NCI-H460 (cell line): ENCODE data around the gene SCG3. TPM values are rescaled to one million over a fixed set of nuclear protein-coding genes. Genes with fewer than 3 reads are reported as not detected.
"Not testable (repeated sequence)": the region's sequence is repeated elsewhere in the genome, so short reads cannot be mapped to it uniquely, and the experiment has no call there.

Experiments used
- DNase-seq: peaks from one replicate; pipeline ENCODE4 v3.0.0-alpha.2; 2016; ENCODE audit warnings: low read depth; ENCODE audit errors: extremely low read depth
- polyA plus RNA-seq: library from polyadenylated mRNA; depleted of rRNA; stranded (reverse); fragments of >200 nt; gene quantifications from 2 replicates; pipeline ENCODE4 v1.2.3, GENCODE V29; 2014; cell fraction: nucleus; rRNA removed
- total RNA-seq: library from RNA; depleted of rRNA; stranded (reverse); fragments of >200 nt; shearing (Covaris generic); gene quantifications from 2 replicates; pipeline ENCODE4 v1.2.3, GENCODE V29; 2014; rRNA removed

The SCG3 gene
- not detected in 2 replicates for total RNA-seq
- polyA plus RNA-seq = 0.19 TPM in 1 of 2 replicates, not detected in the other

DNA sequence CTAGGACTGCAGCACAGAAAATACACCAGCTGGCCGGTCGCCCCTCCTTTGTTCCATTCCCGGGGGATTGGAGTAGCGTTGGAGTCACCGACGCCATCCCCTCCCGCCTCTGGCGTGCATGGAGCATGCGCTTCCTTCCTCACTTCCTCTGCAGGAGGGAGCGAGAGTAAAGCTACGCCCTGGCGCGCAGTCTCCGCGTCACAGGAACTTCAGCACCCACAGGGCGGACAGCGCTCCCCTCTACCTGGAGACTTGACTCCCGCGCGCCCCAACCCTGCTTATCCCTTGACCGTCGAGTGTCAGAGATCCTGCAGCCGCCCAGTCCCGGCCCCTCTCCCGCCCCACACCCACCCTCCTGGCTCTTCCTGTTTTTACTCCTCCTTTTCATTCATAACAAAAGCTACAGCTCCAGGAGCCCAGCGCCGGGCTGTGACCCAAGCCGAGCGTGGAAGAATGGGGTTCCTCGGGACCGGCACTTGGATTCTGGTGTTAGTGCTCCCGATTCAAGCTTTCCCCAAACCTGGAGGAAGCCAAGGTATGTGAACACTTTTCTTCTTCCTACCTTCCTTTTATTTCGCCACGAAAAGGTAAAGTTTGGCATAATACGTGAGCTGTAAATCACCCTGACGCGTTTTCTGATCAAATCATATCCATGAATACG lies at the start of gene SCG3:
TSS of gene SCG3 (plus strand) at position 201 of the 661 bp plus-strand sequence. CDS start at position 454, 253 bp downstream.
- peak; percentile 74 for DNase-seq

DNA sequence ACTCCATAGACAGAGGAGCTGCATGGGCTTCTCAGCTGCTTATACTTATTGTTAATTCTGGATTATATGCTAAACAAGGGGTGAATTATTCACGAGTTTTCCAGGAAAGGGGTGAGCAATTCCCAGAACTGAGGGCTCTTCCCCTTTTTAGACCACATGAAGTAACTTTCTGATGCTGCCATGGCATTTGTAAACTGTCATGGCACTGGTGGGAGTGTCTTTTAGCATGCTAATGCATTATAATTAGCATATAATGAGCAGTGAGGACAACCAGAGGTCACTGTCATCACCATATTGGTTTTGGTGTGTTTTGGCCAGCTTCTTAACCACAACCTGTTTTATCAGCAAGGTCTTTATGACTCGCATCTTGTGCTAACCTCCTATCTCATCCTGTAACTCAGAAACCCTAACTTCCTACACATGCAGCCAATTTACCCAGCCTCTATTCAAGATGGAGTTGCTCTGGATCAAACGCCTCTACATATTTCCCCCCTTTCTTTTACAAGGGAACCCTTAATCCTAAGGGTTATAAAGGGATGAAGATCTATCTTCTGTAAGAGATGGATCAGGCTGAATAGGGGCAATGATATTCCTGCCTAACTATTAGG lies 46.6 kb upstream of the SCG3 start:
- no peak for DNase-seq

DNA sequence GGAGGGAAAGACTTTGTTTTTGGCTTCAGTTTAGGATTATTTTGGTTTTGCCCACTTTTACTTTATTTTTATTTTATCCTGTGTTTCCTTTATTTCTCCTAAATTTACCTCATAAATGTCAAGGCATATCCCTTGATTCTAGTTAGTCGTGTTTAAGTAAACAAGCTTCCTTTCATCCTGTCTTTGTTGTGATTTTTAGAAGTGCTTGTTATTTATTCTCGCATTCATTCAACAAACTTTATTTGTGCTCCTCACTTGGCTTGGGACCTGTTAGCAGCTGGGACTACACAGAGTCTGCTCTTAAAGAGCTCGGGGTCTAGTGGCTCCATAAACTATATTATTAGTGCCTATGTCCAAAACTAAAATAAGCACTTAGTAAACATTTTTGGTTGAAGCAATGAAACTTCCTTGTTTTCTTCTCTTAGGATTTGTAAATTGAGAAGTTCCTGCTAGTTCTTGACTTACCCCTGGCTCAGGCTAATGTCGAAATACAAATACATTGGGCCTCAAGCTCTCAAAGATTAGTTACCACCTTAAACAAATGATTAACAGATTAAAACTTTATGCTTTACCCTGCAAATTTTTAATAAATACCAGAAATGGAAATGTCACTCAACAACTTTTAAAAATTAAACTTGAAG lies 39.7 kb upstream of the SCG3 start:
- DNase-seq = no peak

DNA sequence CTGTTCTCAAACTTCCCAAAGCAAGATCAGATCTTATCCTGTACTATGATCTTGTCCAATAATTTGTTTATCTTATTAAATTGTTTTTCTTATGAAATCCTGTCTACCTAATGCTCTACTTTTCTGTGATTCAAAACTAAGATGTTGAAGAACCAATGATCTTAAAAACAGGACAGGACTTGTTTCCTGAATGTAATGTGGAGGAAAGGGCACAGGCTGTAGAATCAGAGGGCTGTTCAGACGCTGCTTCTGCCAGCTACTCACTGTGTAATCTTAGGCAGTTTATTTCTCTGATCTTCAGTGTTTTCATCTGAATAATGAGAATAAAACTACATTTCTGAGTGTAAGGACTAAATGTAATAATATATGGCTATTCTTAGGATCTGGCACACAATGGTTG lies 38.6 kb upstream of the SCG3 start:
- no peak for DNase-seq

DNA sequence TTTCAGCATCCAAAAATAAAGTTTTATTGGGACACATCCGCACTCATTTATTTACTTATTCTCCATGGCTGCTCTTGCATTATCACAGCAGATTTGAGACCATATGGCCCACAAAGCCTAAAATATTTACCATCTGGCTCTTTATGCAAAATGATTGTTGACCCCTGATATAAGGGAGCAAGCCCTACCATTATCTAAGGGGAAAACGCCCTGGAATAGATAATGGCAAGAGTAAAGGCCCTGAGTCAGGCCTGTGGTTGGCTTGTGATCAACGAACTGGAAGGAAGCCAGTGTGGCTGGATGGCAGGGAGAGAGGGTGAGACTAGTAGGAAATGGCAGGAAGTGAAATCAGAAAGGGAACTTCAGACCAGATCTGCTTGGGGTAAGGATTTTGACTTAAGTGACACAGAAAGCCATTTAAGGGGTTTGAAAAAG lies 34.2 kb upstream of the SCG3 start:
- no peak for DNase-seq

DNA sequence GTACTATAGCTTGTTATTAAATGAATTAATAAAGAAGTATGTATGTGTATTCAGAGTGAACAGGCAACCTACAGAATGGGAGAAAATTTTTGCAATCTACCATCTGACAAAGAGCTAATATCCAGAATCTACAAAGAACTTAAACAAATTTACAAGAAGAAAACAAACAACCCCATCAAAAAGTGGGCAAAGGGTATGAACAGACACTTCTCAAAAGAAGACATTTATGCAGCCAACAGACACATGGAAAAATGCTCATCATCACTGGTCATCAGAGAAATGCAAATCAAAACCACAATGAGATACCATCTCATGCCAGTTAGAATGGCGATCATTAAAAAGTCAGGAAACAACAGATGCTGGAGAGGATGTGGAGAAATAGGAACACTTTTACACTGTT lies 33.2 kb upstream of the SCG3 start:
- not testable (repeated sequence) for DNase-seq

DNA sequence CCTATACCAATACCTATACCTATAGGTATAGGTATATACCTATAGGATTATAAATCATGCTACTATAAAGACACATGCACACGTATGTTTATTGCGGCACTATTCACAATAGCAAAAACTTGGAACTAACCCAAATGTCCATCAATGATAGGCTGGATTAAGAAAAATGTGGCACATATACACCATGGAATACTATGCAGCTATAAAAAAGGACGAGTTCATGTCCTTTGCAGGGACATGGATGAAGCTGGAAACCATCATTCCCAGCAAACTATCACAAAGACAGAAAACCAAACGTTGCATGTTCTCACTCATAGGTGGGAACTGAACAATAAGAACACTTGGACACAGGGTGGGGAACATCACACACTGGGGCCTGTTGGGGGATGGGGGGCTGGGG lies 32.7 kb upstream of the SCG3 start:
- DNase-seq = not testable (repeated sequence)

DNA sequence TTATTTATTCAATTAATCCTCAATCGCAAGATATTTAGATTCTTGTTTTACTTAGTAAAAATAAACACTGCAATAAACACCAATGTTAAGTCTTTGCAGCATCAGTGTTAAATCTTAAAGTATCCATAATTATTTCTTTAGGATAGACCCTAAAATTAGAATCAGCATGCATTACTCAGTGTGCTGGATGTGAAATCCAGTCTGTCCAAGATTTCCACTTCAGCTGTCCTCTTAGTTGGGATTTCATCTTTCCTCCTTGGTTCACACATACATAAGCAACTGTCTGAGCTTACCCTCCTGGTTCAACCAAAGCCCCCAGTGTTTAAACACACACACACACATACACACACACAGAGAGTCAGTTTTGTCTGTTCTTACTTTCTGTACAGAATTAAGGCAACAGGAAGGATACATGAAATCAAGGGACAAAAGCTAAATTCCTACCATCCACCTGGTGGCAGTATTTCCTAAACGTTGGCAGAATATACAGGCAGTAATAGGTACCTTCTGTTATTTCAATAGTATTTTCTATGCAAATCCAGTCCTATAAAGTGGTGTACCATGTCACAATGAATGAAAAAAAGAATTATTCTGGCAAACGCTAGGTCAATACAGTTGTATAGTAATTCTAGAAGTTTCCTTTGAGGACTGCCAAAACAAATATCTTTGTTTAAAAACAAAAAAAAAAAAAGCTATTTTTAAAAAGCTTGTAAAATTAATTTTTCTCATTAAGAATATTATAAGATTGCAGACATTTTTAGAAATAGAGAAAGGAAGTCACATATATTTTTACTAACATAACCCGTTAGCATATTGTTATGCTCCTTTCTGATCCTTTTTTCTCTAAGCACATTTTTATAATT lies 31.4 kb upstream of the SCG3 start:
- DNase-seq = peak; percentile 72

DNA sequence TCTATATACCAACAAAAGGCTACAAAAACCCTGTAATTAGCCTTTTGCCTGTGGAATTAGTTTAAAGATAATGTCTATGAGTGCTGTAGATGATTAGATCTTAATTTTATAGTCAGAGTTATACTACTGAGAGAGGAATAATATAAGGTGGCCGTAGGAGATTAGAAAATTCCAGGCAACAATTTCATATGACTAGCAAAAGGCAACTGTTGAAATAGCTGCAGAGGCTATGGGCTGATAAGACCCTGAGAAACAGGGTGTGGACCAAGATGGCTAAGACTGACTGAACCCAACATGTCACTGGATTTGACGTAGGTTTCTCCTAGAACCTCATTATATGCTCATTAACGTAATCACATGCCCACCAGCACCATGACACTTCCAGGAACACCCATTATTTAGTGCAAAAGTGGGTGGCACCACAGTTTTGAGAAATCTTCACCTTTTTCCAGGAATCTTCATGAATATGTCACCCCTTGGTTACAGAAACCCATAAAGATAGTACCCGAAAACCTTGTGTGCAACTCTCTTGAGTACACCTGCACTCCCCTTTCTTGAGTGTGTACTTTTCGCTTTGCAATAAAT lies 29.1 kb upstream of the SCG3 start:
- DNase-seq = no peak

DNA sequence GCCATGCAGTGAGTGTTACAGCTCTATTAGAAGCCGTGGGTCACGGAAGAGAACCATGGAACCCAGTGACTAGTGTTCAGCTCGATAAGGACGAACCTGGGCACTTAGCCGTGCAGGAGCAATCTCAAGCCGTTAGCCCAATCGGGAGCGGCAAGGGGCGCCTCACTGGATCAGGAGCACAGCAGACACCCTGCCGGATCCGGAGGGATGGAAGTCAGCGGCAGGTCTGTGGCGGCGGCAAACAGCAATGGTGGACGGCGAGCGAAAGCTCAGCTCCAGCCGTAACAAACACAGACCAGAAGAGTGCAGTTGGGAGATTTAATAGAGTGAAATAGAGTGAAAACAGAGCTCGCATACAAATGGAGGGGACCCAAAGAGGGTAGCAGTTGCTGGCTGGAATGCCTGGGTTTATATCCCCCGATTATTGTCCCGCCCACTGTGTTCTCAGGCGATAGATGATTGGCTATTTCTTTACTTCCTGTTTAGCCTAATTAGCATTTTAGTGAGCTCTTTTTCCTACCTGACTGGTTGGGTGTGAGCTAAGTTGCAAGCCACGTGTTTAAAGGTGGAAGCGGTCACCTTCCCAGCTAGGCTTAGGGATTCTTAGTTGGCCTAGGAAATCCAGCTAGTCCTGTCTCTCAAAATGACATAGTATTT lies 25.8 kb upstream of the SCG3 start:
- DNase-seq = not testable (repeated sequence)

DNA sequence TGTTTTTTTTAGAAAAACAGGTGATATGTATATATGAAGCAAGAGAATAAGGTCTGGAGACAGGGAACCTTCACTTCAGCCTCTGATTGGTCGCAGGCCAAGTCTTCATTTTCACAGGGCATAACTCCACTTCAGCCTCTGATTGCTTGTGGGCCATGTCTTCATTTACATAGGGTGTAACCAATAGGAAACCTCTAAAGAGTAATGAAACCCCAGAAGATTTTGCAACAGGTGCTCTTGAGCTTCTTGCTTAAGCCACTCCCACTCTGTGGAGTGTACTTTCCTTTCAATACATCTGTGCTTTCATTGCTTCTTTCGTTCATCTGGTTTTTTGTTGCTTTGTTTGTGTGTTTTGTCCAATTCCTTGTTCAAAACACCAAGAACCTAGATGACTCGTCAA lies 22.6 kb upstream of the SCG3 start:
- DNase-seq = no peak

DNA sequence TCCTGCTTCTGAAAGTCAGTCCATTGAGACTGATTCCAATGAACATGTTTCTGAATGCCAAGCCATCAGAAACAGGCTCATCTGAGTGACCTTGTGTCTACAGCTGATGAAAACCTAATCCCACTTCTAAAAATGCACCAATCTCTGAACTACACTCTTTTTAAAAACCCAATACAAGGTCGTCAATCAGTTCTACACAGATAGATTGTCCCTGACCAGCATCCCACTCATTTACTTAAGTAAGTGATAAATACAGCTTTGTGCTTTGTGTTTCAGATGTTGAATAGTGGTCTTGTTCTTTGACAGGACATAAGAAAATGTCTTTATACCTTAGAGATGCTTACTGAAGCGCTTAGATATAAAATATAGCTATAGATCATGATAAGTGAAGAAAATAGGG lies 20.2 kb upstream of the SCG3 start:
- DNase-seq = no peak

DNA sequence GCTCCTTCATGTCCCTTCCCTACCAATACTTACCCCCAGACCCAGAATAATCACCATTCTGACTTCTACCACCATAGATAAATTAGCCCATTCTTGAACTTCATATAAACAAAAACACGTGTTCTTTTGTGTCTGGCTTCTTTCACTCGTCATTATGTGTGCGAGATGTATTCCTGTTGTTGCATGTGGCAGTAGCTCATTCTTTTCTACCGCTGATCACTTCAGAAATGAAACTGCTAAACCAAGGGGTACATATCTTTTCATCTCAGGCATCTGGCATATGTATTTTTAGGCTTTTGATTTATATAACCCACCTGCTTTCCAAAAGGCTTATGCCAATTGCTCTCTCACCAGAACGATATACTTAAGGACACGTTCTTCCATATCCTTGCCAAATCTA lies 13.8 kb upstream of the SCG3 start:
- DNase-seq = no peak

DNA sequence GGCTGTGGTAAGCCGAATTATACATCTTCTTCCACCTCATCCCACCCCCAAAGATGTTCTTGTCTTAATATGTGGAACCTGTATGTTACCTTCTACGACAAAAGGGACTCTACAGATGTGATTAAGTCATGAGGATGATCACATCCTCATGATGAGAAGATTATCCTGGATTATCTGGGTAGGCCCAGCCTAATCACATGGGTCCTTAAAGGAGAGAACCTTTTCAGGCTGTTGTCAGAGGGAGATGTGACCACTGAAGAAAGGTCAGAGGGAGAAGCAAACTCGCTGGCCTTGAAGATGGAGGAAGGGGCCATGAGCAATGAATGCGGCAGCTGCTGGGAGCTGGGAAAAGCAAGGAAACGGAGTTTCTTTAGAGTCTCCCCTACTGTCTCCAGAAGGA lies 12.9 kb upstream of the SCG3 start:
- no peak for DNase-seq

DNA sequence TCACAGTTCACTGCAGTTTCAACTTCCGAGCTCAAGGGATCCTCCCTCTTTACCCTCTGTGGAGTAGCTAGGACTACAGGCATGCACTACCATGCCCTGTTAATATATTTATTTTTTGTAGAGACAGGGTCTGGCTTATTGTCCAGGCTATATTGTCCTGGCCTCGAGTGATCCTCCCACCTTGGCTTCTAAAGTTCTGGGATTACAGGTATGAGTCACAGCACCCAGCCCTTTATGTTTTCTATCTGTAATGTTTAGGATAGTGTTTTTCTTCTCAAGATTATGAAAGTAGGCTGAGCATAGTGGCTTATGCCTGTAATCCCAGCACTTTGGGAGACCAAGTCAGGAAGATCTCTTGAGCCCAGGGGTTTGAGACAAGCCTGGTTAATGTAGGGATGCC lies 11.9 kb upstream of the SCG3 start:
- DNase-seq = no peak

DNA sequence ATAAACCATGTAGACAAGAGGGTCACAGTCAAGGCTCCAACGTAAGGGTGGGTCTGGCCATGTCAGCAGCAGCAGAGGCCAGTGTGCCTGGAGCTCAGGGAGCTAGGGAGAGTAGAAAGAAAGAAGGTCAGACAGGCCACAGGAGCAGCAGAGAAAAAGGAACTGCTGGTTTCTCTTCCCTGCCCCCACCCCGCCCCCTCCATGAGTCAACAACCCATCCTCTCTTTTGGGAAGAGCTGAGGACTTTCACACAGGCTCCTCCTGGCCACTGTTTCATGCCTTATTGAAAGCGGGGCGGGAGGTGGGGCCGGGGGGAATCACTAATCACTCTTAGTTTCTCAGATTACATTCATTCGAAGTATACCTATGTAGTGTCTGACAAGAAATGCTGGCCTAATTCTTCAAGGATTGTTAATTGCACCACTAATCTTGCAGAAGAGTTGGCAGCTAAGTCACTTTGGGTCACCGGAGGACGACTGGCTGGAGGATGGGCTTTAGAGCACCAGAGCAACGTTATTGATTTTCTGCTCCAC lies 9.1 kb upstream of the SCG3 start:
- DNase-seq = no peak

DNA sequence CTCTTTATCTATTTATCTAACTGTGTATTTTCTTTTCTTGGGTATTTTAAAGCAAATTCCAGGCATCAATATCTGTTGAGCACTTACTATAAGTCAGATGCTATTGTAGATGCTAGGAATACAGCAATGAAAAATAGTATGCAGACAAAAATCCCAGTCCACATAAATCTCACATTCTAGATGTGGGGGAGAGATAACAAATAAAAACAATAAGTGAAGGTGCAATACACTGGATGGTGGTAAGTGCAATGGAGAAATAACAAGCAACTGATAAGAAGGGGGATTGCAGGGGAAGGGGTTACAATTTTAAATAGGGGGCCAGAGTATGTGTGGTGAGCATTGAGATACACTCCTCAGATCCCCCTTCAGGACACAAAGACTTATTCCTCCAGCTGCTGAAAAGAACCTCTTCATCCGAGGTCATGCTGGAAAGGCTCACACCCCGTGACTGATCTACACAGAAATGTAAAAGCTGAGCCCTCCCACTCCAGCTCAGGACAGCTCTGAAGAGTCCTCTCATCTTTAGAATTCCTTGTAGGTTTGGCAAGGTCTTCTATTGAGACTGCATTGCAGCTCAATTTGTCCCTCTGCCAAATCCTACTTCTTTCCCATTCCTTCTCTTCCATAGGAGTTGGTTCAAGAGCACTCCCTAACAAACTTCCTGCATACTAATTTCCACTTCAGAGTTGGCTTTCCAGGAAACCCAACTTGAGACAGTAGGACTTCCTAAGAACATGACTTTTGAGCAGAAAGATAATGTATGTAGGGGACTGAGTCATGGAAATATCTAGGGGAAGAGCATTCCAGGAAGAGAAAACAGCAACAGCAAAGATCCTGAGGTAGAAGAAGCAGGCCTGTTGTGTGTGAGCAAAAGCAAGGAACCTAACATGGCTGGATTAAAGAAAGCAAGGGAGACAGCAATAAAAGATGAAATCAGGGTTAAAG lies 8.1 kb upstream of the SCG3 start:
- DNase-seq = no peak

DNA sequence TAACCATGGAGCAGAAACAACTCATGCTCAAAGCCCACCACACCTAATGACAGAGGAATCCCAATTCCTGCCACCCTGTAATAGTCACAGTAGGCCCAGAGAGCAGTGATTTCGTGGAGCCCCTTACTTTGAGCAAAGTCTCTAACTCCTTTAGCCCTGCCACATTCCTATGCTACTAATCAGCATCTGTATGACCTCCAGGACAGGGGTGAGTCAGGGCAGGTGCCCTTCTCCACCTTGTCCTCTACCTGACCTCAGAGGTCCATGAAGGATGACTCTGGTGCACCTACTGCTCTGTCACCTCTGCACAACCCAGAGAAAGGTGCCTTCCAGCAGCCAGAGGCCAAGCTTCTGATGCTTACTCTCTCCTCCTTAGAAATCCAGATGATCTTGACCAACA lies 6.1 kb upstream of the SCG3 start:
- no peak for DNase-seq

DNA sequence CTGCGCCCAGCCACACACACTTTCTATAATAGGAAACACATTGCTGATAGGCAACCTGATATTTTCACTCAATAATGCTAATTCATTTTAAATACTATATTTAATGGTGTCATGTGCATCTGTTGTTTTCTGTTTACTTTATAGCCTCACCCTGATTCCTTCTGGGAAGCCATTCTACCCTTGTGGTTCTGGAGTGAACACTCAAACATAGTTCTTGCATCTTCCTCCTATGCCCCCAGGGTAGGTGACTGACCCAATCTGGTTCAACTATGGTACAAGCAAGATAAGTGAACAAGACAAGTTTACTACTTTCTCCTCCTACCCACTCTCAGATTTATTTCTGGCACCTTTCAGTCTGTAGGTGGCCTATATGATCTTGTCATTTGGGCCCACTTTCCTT lies 4.3 kb upstream of the SCG3 start:
- DNase-seq = no peak
